Tibial artery (tissue), 4 donors: ENCODE data around the gene SND1.

Source experiments
- DNase-seq, 2 donors: peaks; one replicate each; pipeline ENCODE4 v3.0.0-alpha.2; 2019
- H3K27ac ChIP-seq, 2 donors: fragments of 200-600 bp; sonication (generic) in 1 of 2; 1 replicate in 1 of 2; 2 replicates in 1 of 2; pipeline ENCODE4 v1.5.1; 2018 to 2019; ENCODE audit warnings: mild to moderate bottlenecking in 1 of 2
- H3K27me3 ChIP-seq, 2 donors: fragments of 200-600 bp; sonication (generic) in 1 of 2; one replicate each; pipeline versions ENCODE4 v1.5.1 to v1.6.0; 2016 to 2019
- H3K36me3 ChIP-seq, 3 donors: fragments of 200-600 bp; sonication (generic) in 2 of 3; one replicate each; pipeline ENCODE4 v1.5.1; 2016 to 2019; ENCODE audit warnings: mild to moderate bottlenecking in 2 of 3
- H3K4me1 ChIP-seq, 4 donors: fragments of 200-600 bp; sonication (generic) in 2 of 4; 1 replicate in 3 of 4; 2 replicates in 1 of 4; pipeline ENCODE4 v1.5.1; 2016 to 2019
- H3K4me3 ChIP-seq, 2 donors: fragments of 200-600 bp; sonication (generic) in 1 of 2; 1 replicate in 1 of 2; 2 replicates in 1 of 2; pipeline ENCODE4 v1.5.1; 2018 to 2019; ENCODE audit warnings: mild to moderate bottlenecking in 2 of 2
- H3K9me3 ChIP-seq, 3 donors: fragments of 200-600 bp; sonication (generic) in 1 of 3; one replicate each; pipeline ENCODE4 v1.5.1; 2016 to 2019
- intact Hi-C: fragments of 100-400 bp; cut with DNase I; formaldehyde crosslinking; loops from one replicate; pipeline ENCODE4 v1.15.0; 2023; ENCODE audit warnings: low total_unique reads
- TF ChIP-seq, protein P1 (sequence below), 2 experiments: fragments of 200-600 bp in 1 of 2; fragments of 450-650 bp in 1 of 2; IDR thresholded peaks; one replicate each; pipeline ENCODE4 v1.5.1; 2017 to 2019; ENCODE audit warnings: antibody characterized with exemption in 2 of 2, mild to moderate bottlenecking in 1 of 2, moderate library complexity in 1 of 2

The SND1 gene

DNA sequence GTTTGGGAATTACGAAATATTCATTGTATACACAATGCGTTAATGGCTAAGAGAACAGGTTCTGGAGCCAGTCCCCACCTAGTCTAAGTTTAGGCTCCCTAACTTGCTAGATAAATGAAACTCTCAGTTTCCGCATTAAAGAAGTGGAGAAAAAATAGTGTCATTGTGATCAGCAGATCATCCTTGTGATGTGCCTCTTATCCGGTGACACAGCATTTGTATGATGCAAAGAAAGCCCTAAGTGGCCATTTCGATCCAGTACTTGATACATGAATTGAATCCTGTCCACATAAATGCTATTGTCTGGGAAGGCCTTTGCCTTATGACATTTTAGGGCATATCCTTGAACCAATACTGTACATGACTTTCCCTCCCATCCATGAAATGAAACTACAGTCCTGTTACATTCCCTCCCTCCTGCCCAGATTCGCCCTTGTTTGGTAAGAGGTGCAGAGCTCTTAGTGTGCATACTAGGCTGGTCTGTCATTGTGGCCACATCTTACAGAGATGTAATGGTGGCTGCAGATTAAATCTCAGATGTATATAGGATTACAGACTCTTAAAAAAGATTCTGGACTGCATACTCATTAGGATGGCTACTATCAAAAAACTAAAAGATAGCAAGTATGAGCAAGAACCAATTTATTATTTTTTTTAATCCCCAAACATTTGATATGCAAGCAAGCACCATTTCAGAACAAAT, 298.4 kb downstream of the SND1 start:
- H3K4me3 ChIP-seq = no peak overlapping the region
- no peaks in the 10 kb centered on the region for H3K9me3 ChIP-seq
- TF ChIP-seq, protein P1, sequence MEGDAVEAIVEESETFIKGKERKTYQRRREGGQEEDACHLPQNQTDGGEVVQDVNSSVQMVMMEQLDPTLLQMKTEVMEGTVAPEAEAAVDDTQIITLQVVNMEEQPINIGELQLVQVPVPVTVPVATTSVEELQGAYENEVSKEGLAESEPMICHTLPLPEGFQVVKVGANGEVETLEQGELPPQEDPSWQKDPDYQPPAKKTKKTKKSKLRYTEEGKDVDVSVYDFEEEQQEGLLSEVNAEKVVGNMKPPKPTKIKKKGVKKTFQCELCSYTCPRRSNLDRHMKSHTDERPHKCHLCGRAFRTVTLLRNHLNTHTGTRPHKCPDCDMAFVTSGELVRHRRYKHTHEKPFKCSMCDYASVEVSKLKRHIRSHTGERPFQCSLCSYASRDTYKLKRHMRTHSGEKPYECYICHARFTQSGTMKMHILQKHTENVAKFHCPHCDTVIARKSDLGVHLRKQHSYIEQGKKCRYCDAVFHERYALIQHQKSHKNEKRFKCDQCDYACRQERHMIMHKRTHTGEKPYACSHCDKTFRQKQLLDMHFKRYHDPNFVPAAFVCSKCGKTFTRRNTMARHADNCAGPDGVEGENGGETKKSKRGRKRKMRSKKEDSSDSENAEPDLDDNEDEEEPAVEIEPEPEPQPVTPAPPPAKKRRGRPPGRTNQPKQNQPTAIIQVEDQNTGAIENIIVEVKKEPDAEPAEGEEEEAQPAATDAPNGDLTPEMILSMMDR (IDR thresholded peaks at IDR 0.05) = no peak
- H3K36me3 ChIP-seq = peaks cover 0 to 6% (median 0%) of the 10 kb centered on the region in 3 donors
- H3K27me3 ChIP-seq = no peaks in the 10 kb centered on the region
- intact Hi-C loops = no loop called here
- DNase-seq = no peak
- peaks cover 0 to 6% (median 0%) of the 10 kb centered on the region in 4 donors for H3K4me1 ChIP-seq
- no peak overlapping the region for H3K27ac ChIP-seq

DNA sequence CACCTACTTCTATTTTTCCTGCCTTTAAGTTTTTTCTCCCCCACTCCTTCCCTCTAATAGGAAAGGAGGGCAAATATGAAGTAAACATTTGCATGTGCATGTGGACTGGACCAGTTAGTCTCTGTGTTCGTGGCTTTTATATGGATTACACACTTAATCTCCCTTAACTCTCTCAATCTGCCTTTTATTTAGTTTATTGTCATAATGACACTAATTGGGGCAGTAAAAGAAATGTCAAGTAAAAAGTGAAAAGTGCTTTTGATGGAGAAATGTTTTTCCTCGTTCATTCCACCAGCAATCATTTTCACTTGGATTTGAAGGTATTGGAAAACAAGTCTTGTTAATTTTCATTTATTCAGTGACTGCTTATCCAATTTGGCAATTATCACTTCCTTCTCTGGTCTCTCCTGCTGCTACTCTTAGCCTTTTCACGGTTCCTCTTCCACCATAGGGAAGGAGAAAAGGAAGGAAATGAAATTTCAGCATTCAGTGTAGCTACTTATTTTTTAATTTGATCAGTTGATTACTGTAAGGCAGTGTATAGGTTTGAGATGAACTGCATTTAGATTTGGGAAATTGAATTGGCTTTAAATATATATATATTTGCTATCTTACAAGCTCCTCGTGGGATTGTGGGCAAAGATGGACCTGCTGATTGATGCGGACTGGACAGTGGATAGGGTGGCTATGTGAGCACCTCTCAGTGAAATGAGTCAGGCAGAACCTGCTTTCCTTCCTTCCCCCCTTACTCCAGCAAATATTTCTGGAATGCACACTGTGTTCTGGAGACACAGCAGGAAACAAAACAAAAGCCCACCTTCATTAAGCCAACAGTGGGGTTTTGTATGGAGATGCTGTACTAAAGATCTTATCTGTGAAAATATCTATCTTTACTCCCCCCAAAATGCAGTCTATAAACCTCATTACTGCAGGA, 301.7 kb downstream of the SND1 start:
- TF ChIP-seq, protein P1 (IDR thresholded peaks at IDR 0.05) = no peak
- H3K4me3 ChIP-seq = no peak overlapping the region
- intact Hi-C loops = no loop called here
- H3K9me3 ChIP-seq = no peaks in the 10 kb centered on the region
- no peak for DNase-seq
- peaks cover 0 to 6% (median 0%) of the 10 kb centered on the region in 3 donors for H3K36me3 ChIP-seq
- H3K4me1 ChIP-seq = peaks cover 0 to 6% (median 0%) of the 10 kb centered on the region in 4 donors
- H3K27ac ChIP-seq = no peak overlapping the region
- no peaks in the 10 kb centered on the region for H3K27me3 ChIP-seq

DNA sequence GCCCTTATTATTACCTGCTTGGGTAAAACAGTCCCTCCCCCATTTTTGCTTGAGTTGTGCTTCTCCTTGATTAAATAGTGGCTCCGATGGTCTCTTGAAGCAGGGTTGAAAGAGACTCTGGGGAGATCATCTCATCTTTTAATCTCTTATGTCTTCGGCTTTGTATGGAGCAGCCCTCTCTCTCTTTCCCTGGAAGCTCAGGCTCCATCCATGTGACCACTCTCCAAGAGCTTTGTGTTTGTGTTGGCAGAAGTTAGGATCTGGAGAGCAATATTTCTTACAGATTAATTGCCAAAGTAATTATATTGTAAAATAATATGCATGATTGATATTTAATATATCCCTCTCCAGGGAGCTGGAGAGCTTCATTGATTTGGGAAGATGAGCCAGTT, 302.4 kb downstream of the SND1 start:
- TF ChIP-seq, protein P1 (IDR thresholded peaks at IDR 0.05) = no peak
- no peaks in the 10 kb centered on the region for H3K27me3 ChIP-seq
- H3K36me3 ChIP-seq = peaks cover 0 to 6% (median 0%) of the 10 kb centered on the region in 3 donors
- intact Hi-C loops = no loop called here
- H3K4me3 ChIP-seq = no peak overlapping the region
- H3K9me3 ChIP-seq = no peaks in the 10 kb centered on the region
- no peak overlapping the region for H3K27ac ChIP-seq
- peaks cover 0 to 6% (median 0%) of the 10 kb centered on the region in 4 donors for H3K4me1 ChIP-seq
- DNase-seq = no peak

DNA sequence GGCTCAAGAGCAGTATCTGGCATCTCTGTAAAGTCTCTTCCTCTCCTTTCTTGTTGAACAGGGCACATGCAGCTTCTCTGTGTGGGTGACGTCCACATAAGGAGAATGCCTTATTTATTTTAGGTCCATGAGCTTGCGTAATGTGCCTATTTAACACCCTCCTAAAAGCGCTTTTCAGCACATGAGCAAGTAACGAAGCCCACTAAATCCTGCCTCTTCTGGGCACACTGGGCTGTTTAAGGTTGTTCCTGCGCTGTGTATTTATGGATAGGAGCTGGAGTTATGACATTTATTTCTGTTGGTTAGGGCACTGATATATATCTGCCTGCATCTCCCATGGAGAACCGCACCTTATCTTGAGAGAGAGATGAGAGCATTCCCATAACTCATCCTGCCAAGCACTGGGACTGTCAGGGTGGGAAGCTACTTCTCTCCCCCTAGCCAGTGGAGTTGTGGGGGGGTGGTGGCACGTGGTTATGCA, 303.1 kb downstream of the SND1 start:
- Histone ChIP-seq H3K4me3 (no peak overlapping the region), H3K9me3 (no peaks in the 10 kb centered on the region), H3K27ac (no peak overlapping the region), H3K27me3 (no peaks in the 10 kb centered on the region), H3K4me1 (peaks cover 0 to 6% (median 0%) of the 10 kb centered on the region in 4 donors), H3K36me3 (peaks cover 0 to 6% (median 4%) of the 10 kb centered on the region in 3 donors)
- no peak for DNase-seq
- TF ChIP-seq, protein P1 (IDR thresholded peaks at IDR 0.05) = no peak
- intact Hi-C loops = no loop called here

DNA sequence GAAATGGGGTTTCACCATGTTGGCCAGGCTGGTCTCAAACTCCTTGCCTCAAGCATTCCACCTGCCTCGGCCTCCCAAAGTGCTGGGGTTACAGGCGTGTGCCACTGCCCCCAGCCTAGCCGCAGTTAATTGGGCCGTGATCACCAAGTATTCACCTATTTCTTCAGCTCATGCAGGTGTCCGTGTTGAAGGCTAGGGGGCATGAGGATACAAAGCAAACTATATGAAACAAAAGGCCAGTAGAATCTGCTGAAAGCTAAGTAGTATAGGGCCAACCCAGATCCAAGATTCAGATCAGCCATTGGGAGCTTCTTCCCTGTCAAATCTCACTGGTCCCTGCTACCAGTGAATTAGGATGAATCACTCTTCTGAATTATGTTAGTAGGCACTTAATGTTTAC, 305.9 kb downstream of the SND1 start:
- Histone ChIP-seq H3K9me3 (no peaks in the 10 kb centered on the region), H3K4me3 (no peak overlapping the region), H3K4me1 (peaks cover 0 to 6% (median 0%) of the 10 kb centered on the region in 4 donors), H3K36me3 (peaks cover 0 to 5% (median 0%) of the 10 kb centered on the region in 3 donors), H3K27me3 (no peaks in the 10 kb centered on the region), H3K27ac (no peak overlapping the region)
- no peak for DNase-seq
- TF ChIP-seq, protein P1 (IDR thresholded peaks at IDR 0.05) = no peak
- intact Hi-C loops = no loop called here
